HL-60 (cell line): ENCODE measurements around the gene SPINK14.

Experiments used
- GABPA ChIP-seq: IDR thresholded peaks from 2 replicates; pipeline ENCODE4 v1.6.1; 2012; ENCODE audit warnings: low read depth
- POLR2AphosphoS5 ChIP-seq: IDR thresholded peaks from 2 replicates; pipeline ENCODE4 v1.6.1; 2012; ENCODE audit warnings: low read depth
- REST ChIP-seq: IDR thresholded peaks from 2 replicates; pipeline ENCODE4 v1.6.1; 2012; ENCODE audit warnings: low read depth; ENCODE audit not compliant: insufficient replicate concordance
- SPI1 ChIP-seq: IDR thresholded peaks from 2 replicates; pipeline ENCODE4 v1.6.1; 2012; ENCODE audit warnings: low read depth, mild to moderate bottlenecking, borderline replicate concordance
- TF ChIP-seq, protein P1 (sequence below): IDR thresholded peaks from one replicate; pipeline ENCODE4 v1.5.1; 2011; ENCODE audit warnings: low read length, control low read depth, inconsistent platforms; ENCODE audit not compliant: insufficient read depth

DNA sequence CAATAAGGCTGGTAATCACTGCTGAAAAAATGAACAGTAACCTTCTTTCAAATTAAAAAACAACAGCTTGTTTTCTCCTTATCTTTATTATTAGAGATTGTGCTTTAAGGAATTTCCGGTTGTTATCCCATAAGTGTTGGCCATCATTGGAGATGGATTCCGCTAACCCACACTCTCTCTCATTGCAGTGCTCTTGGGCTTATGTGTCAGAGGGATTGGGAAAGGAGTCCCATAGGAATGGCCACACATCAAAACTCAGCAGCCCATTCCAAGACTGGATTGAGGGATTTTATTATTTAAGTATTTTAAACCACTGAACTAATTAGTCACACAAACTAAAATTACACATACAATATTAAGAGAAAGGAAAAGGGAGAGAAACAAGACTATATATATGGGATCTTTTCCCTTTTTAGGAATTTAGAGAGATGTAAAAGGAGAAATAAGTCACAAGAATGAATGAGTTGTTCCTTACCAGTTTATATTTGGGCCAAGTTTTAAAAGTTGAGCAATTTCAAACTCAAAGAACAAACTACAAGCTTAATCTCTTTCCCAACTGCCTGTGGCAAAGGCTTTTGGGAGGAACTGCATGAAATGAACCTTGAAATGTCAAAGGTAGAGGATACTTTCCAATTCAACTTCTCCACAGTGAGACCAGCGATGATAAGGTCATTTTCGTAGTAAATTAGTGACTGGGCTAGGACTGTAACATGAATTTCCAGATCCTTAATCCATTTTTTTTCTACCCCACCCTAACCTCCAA, 36.9 kb downstream of the SPINK14 start:
- TF ChIP-seq, protein P1, sequence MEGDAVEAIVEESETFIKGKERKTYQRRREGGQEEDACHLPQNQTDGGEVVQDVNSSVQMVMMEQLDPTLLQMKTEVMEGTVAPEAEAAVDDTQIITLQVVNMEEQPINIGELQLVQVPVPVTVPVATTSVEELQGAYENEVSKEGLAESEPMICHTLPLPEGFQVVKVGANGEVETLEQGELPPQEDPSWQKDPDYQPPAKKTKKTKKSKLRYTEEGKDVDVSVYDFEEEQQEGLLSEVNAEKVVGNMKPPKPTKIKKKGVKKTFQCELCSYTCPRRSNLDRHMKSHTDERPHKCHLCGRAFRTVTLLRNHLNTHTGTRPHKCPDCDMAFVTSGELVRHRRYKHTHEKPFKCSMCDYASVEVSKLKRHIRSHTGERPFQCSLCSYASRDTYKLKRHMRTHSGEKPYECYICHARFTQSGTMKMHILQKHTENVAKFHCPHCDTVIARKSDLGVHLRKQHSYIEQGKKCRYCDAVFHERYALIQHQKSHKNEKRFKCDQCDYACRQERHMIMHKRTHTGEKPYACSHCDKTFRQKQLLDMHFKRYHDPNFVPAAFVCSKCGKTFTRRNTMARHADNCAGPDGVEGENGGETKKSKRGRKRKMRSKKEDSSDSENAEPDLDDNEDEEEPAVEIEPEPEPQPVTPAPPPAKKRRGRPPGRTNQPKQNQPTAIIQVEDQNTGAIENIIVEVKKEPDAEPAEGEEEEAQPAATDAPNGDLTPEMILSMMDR, result no peak
- TF ChIP-seq POLR2AphosphoS5 (no peak), REST (no peak), SPI1 (no peak), GABPA (no peak)
